ENCODE results near the gene NOTCH2. TPM values are rescaled to one million over a fixed set of nuclear protein-coding genes. Genes with fewer than 3 reads are reported as not detected.

The NOTCH2 gene
- polyA plus RNA-seq, 1 experiment = 40.7 TPM

- ChIA-PET CTCF (interaction anchor here (0.6 to 2.7 kb wide), 4 partner anchors 13 to 636 kb away, joined by 3 to 13 read pairs (median 4); no protein-coding TSS in a partner anchor), POLR2A (no interaction called here)
- no peak for DNase-seq (ENCODE audit: low read depth)
- peaks cover 23% of the 10 kb centered on the region for H3K36me3 ChIP-seq (ENCODE audit: control insufficient read depth, insufficient read depth, low read length)
- H3K4me3 ChIP-seq (ENCODE audit: low read depth, low read length) = no peak overlapping the region
- no peaks in the 10 kb centered on the region for H3K27me3 ChIP-seq (ENCODE audit: control insufficient read depth, insufficient read depth, low read length)
- no peak for TF ChIP-seq CTCF (IDR thresholded peaks at IDR 0.05; ENCODE audit: insufficient read depth, low read depth, low read length)
These were observed 134.1 kb downstream of the NOTCH2 start for GRCh38 chr1:119935373-119935772.

GRCh38 chr1:119933397-119933796 is 136.1 kb downstream of the NOTCH2 start:
- Histone ChIP-seq H3K36me3 (ENCODE audit: control insufficient read depth, insufficient read depth, low read length) (peaks cover 26% of the 10 kb centered on the region), H3K27me3 (ENCODE audit: control insufficient read depth, insufficient read depth, low read length) (no peaks in the 10 kb centered on the region), H3K4me3 (ENCODE audit: low read depth, low read length) (no peak overlapping the region)
- no peak for TF ChIP-seq CTCF (IDR thresholded peaks at IDR 0.05; ENCODE audit: insufficient read depth, low read depth, low read length)
- POLR2A ChIA-PET = no interaction called here
- no peak for DNase-seq (ENCODE audit: low read depth)
- CTCF ChIA-PET = no interaction called here

- no peaks in the 10 kb centered on the region for H3K27me3 ChIP-seq (ENCODE audit: control insufficient read depth, insufficient read depth, low read length)
- no peak overlapping the region for H3K4me3 ChIP-seq (ENCODE audit: low read depth, low read length)
- ChIA-PET POLR2A (no interaction called here), CTCF (no interaction called here)
- TF ChIP-seq CTCF (IDR thresholded peaks at IDR 0.05; ENCODE audit: insufficient read depth, low read depth, low read length) = no peak
- no peak for DNase-seq (ENCODE audit: low read depth)
- peaks cover 26% of the 10 kb centered on the region for H3K36me3 ChIP-seq (ENCODE audit: control insufficient read depth, insufficient read depth, low read length)
These were observed 139.7 kb downstream of the NOTCH2 start for GRCh38 chr1:119929643-119930315.

GRCh38 chr1:119926553-119926952 is 142.9 kb downstream of the NOTCH2 start:
- CTCF ChIA-PET = interaction anchor here (0.7 to 2.2 kb wide), 7 partner anchors 10 to 183 kb away, joined by 3 to 7 read pairs (median 4); no protein-coding TSS in a partner anchor
- DNase-seq (ENCODE audit: low read depth) = no peak
- POLR2A ChIA-PET = no interaction called here
- H3K27me3 ChIP-seq (ENCODE audit: control insufficient read depth, insufficient read depth, low read length) = no peaks in the 10 kb centered on the region
- H3K4me3 ChIP-seq (ENCODE audit: low read depth, low read length) = no peak overlapping the region
- no peak for TF ChIP-seq CTCF (IDR thresholded peaks at IDR 0.05; ENCODE audit: insufficient read depth, low read depth, low read length)
- H3K36me3 ChIP-seq (ENCODE audit: control insufficient read depth, insufficient read depth, low read length) = peaks cover 41% of the 10 kb centered on the region

- Histone ChIP-seq H3K27me3 (ENCODE audit: control insufficient read depth, insufficient read depth, low read length) (no peaks in the 10 kb centered on the region), H3K4me3 (ENCODE audit: low read depth, low read length) (no peak overlapping the region), H3K36me3 (ENCODE audit: control insufficient read depth, insufficient read depth, low read length) (peaks cover 41% of the 10 kb centered on the region)
- ChIA-PET POLR2A (no interaction called here), CTCF (interaction anchor here (0.9 to 2.0 kb wide), 3 partner anchors 17 to 53 kb away, joined by 3 to 5 read pairs (median 3); no protein-coding TSS in a partner anchor)
- TF ChIP-seq CTCF (IDR thresholded peaks at IDR 0.05; ENCODE audit: insufficient read depth, low read depth, low read length) = no peak
- no peak for DNase-seq (ENCODE audit: low read depth)
These were observed 144.2 kb downstream of the NOTCH2 start for GRCh38 chr1:119924948-119925898.
